Colonic mucosa (tissue), 4 donors: ENCODE measurements around the gene LPAR2. TPM values are rescaled to one million over a fixed set of nuclear protein-coding genes. Genes with fewer than 3 reads are reported as not detected.

Source experiments
- DNase-seq: peaks from one replicate; pipeline ENCODE4 v3.0.0-alpha.2; 2020
- H3K27ac ChIP-seq: fragments of 200-600 bp; one replicate; pipeline ENCODE4 v1.8.0; 2021
- H3K27me3 ChIP-seq: fragments of 200-600 bp; one replicate; pipeline ENCODE4 v1.8.0; 2021
- H3K36me3 ChIP-seq: fragments of 200-600 bp; one replicate; pipeline ENCODE4 v1.8.0; 2021
- H3K4me1 ChIP-seq: fragments of 200-600 bp; one replicate; pipeline ENCODE4 v1.8.0; 2021; ENCODE audit warnings: mild to moderate bottlenecking
- H3K4me3 ChIP-seq: fragments of 200-600 bp; one replicate; pipeline ENCODE4 v1.8.0; 2021
- H3K9ac ChIP-seq, 2 donors: one replicate each; pipeline ENCODE4 v1.7.0; 2013; ENCODE audit warnings: control low read depth in 2 of 2, low read depth in 2 of 2, low read length in 2 of 2
- H3K9me3 ChIP-seq: fragments of 200-600 bp; one replicate; pipeline ENCODE4 v1.8.0; 2021
- intact Hi-C: fragments of 100-400 bp; cut with DNase I; formaldehyde crosslinking; loops from one replicate; pipeline ENCODE4 v1.14.1; 2022
- total RNA-seq, 2 donors: library from RNA; stranded (reverse); fragmentation: NEBNext Ultra II Directional in 1 of 2; extraction: Animal tissue kit (Norgen Biotek cat#: 25700) in 1 of 2; gene quantifications; one replicate each; pipeline ENCODE4 v1.2.1, GENCODE V29; 2021
- TF ChIP-seq, protein P1 (sequence below): fragments of 200-600 bp; IDR thresholded peaks from one replicate; pipeline ENCODE4 v1.8.0; 2022; ENCODE audit warnings: antibody characterized with exemption, mild to moderate bottlenecking
- donor health status: healthy.
- donor health status: DM: no; HTN: no; CAD: no.
- donor health status: DM: no; HTN: no; CAD: no.

LPAR2 gene
- total RNA-seq, 2 donors from 2014 or later = 16.6 to 22.6 TPM

DNA sequence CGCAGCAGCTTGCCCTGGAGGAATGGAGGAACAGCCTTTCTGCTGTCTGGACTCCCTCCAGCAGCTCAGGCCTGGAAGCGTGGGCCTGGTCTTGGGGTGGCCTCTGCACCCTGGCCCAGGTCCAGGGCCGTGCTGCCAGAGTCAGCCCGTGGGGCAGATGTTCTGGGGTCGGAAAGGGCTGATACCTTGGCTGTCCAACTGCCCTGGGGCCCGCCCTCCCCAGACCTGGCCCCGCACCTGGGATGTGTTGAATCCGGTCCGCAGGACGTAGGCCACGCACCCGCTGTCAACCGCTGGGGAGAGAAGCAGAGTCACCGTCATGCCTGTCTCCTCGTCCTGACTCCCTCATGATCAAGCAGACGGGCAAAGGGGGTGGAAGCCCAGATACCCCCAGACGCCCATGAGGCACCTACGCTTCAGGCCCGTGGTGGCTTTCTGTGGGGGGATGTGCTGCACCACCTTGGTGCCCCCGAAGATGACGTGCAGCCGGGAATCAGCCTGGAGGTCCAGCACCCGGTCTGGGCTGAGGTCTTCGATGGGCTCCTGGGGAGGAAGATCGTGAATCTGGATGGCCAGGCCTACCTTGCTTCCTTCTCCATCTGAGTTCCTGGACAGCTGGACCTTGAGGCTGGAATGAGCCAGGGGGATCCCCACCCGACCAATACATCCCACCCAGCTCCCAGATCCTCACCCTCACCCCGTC, 27.8 kb upstream of the LPAR2 start:
- Histone ChIP-seq H3K27me3 (no peaks in the 10 kb centered on the region), H3K9ac (no peak overlapping the region), H3K9me3 (no peaks in the 10 kb centered on the region), H3K27ac (no peak overlapping the region), H3K4me3 (no peak overlapping the region), H3K4me1 (no peaks in the 10 kb centered on the region), H3K36me3 (peaks cover 34% of the 10 kb centered on the region)
- intact Hi-C loops = no loop called here
- TF ChIP-seq, protein P1, sequence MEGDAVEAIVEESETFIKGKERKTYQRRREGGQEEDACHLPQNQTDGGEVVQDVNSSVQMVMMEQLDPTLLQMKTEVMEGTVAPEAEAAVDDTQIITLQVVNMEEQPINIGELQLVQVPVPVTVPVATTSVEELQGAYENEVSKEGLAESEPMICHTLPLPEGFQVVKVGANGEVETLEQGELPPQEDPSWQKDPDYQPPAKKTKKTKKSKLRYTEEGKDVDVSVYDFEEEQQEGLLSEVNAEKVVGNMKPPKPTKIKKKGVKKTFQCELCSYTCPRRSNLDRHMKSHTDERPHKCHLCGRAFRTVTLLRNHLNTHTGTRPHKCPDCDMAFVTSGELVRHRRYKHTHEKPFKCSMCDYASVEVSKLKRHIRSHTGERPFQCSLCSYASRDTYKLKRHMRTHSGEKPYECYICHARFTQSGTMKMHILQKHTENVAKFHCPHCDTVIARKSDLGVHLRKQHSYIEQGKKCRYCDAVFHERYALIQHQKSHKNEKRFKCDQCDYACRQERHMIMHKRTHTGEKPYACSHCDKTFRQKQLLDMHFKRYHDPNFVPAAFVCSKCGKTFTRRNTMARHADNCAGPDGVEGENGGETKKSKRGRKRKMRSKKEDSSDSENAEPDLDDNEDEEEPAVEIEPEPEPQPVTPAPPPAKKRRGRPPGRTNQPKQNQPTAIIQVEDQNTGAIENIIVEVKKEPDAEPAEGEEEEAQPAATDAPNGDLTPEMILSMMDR = no peak
- no peak for DNase-seq

DNA sequence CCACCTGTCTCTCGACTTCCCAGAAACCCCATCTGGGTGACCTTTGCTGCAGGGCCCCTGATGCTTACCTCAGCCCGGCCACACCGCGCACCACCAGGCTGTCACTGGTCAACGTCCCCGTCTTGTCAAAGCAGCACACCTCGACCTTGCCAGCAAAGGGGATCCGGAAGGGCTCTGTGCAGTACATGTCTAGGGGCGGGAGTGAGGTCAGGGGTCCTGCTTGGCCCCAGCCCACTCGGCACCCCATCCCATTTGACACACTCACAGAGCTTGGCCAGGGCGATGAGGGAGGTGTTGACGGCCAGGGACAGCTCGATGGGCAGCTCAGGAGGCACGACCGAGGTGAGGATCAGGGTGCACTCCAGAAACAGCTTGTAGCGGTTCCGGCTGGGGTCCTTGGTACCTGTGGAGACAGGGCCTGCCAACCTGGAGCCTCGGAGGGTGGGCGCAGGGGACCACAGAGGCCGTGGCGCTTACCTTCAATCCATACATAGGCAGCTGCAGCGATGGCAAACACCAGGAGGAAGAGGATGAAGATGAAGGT, 27.1 kb upstream of the LPAR2 start:
- intact Hi-C loops = no loop called here
- DNase-seq = no peak
- Histone ChIP-seq H3K4me1 (no peaks in the 10 kb centered on the region), H3K36me3 (peaks cover 34% of the 10 kb centered on the region), H3K9ac (no peak overlapping the region), H3K4me3 (no peak overlapping the region), H3K27me3 (no peaks in the 10 kb centered on the region), H3K27ac (no peak overlapping the region), H3K9me3 (no peaks in the 10 kb centered on the region)
- TF ChIP-seq, protein P1 = no peak

DNA sequence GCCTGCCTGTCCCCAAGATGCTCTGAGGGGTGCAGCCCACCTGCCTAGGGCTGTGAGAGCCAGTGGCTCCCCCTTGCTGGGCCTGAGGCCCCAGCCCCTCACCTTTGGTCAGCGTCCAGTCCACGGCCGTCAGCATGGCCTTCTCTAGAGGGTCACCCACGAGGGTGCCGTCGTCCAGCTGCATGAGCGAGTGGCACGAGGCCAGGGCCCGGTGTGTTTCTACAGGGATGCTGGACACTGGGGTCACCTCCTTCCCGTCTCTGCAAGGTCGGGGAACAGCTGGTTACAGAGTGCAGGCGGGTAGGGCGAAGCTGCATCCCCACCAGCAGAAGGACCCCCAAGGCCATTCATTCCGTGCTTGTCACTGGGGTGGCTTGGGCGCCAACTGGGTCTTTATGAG, 26.4 kb upstream of the LPAR2 start:
- no peaks in the 10 kb centered on the region for H3K27me3 ChIP-seq
- no peak for DNase-seq
- intact Hi-C loops = no loop called here

GRCh38 chr19:19653597-19654147, 25.7 kb upstream of the LPAR2 start:
- no peak overlapping the region for H3K4me3 ChIP-seq
- no peaks in the 10 kb centered on the region for H3K9me3 ChIP-seq
- no peak overlapping the region for H3K9ac ChIP-seq
- H3K4me1 ChIP-seq = no peaks in the 10 kb centered on the region
- TF ChIP-seq, protein P1 = no peak
- H3K27ac ChIP-seq = no peak overlapping the region
- intact Hi-C loops = no loop called here
- H3K27me3 ChIP-seq = no peaks in the 10 kb centered on the region
- H3K36me3 ChIP-seq = peaks cover 31% of the 10 kb centered on the region
- DNase-seq = no peak

More for the DNA sequence above, 26.4 kb upstream of the LPAR2 start:
- H3K9ac ChIP-seq = no peak overlapping the region
- H3K4me1 ChIP-seq = no peaks in the 10 kb centered on the region
- no peaks in the 10 kb centered on the region for H3K9me3 ChIP-seq
- no peak overlapping the region for H3K4me3 ChIP-seq
- TF ChIP-seq, protein P1 = no peak
- H3K27ac ChIP-seq = no peak overlapping the region
- H3K36me3 ChIP-seq = peaks cover 34% of the 10 kb centered on the region

GRCh38 chr19:19652482-19653295, 24.7 kb upstream of the LPAR2 start:
- peaks cover 26% of the 10 kb centered on the region for H3K36me3 ChIP-seq
- no peak overlapping the region for H3K27ac ChIP-seq
- no peak overlapping the region for H3K4me3 ChIP-seq
- no peaks in the 10 kb centered on the region for H3K9me3 ChIP-seq
- H3K4me1 ChIP-seq = no peaks in the 10 kb centered on the region
- H3K9ac ChIP-seq = no peak overlapping the region
- intact Hi-C loops = no loop called here
- TF ChIP-seq, protein P1 = no peak
- DNase-seq = no peak
- H3K27me3 ChIP-seq = no peaks in the 10 kb centered on the region
